K562 (cell line): Measurements from ENCODE around the gene ACSL3. TPM values are rescaled to one million over a fixed set of nuclear protein-coding genes. Genes with fewer than 3 reads are reported as not detected.

Source experiments
- ATAC-seq: fragments of 200-7000 bp; cut with Tn5 transposase; 3 replicates; pipeline ENCODE4 v1.9.1; 2020; ENCODE audit warnings: moderate library complexity
- BruUV-seq: library from RNA; stranded (reverse); fragments of 400-500 nt; replicated peaks from 2 replicates; lab custom pipeline; 2021; lab: Mats Ljungman, UMichigan
- CTCF ChIA-PET: fragments of 300-600 bp; formaldehyde crosslinking; extraction: SDS; loops from one replicate; lab custom pipeline; 2021; ENCODE audit warnings: low intra/inter-chr PET ratio; lab: Yijun Ruan, JAX
- POLR2A ChIA-PET: fragments of 300-600, 350-650 bp; sonication (Branson Sonifier 250); formaldehyde crosslinking; extraction: SDS; loops from one replicate; lab custom pipeline; 2021; ENCODE audit warnings: antibody characterized with exemption, inconsistent platforms; lab: Yijun Ruan, JAX
- DNase-seq, 4 experiments: peaks; one replicate each; pipeline versions ENCODE4 v3.0.0 to v3.0.0-alpha.2; 2011 to 2018; ENCODE audit warnings: low spot score in 3 of 4, mixed read lengths in 3 of 4; ENCODE audit errors: extremely low read depth in 1 of 4
- FAIRE-seq: peaks from 2 replicates; lab custom pipeline; 2011; peaks lifted over from hg19 to GRCh38; lab: Jason Lieb, UNC
- H2AFZ ChIP-seq: 2 replicates; pipeline ENCODE4 v1.6.0; 2011; ENCODE audit warnings: low read depth, low read length, control low read depth, inconsistent platforms
- H3K27ac ChIP-seq: fragments of 200-600 bp; 3 replicates; pipeline ENCODE4 v1.8.0; 2011; ENCODE audit warnings: low read depth, mild to moderate bottlenecking, control low read depth, inconsistent platforms, low read length, moderate library complexity, mixed read lengths; ENCODE audit errors: extremely low read depth
- H3K27me3 ChIP-seq, 2 experiments: fragments of 300-600 bp in 1 of 2; 2 replicates in 1 of 2; 3 replicates in 1 of 2; pipeline versions ENCODE4 v1.6.0 to v1.8.0; 2011; ENCODE audit warnings: inconsistent platforms in 2 of 2, low read length in 2 of 2, mild to moderate bottlenecking in 1 of 2, mixed read lengths in 1 of 2, moderate library complexity in 1 of 2; ENCODE audit not compliant: control insufficient read depth in 2 of 2, insufficient read depth in 2 of 2
- H3K36me3 ChIP-seq: fragments of 300-600 bp; 3 replicates; pipeline ENCODE4 v1.8.0; 2011; ENCODE audit warnings: mild to moderate bottlenecking, low read length, inconsistent platforms; ENCODE audit not compliant: control insufficient read depth, insufficient read depth
- H3K4me1 ChIP-seq, 2 experiments: fragments of 200-600 bp in 1 of 2; replicated peaks in 1 of 2; 2 replicates in 1 of 2; 3 replicates in 1 of 2; pipeline versions ENCODE4 v1.5.1 to v1.8.0; 2011; ENCODE audit warnings: inconsistent platforms in 2 of 2, low read length in 2 of 2, mild to moderate bottlenecking in 1 of 2, mixed read lengths in 1 of 2, moderate library complexity in 1 of 2; ENCODE audit not compliant: control insufficient read depth in 2 of 2, insufficient read depth in 2 of 2
- H3K4me2 ChIP-seq: 2 replicates; pipeline ENCODE4 v1.6.1; 2011; ENCODE audit warnings: low read length, control low read depth, inconsistent platforms, mixed read lengths; ENCODE audit not compliant: insufficient read depth
- H3K4me3 ChIP-seq: fragments of 200-600 bp; sonication (generic), shearing (Covaris generic); 2 replicates; pipeline ENCODE4 v1.5.1; 2016; ENCODE audit warnings: control low read depth, inconsistent platforms
- H3K79me2 ChIP-seq: fragments of 200-600 bp; 3 replicates; pipeline ENCODE4 v1.8.0; 2011; ENCODE audit warnings: low read length, inconsistent platforms; ENCODE audit not compliant: control insufficient read depth, insufficient read depth
- H3K9ac ChIP-seq, 2 experiments: 2 replicates each; pipeline versions ENCODE4 v1.6.0 to v1.6.1; 2011; ENCODE audit warnings: low read depth in 2 of 2, low read length in 2 of 2, control low read depth in 1 of 2, inconsistent platforms in 1 of 2, mild to moderate bottlenecking in 1 of 2, mixed read lengths in 1 of 2; ENCODE audit not compliant: insufficient read depth in 1 of 2
- H3K9me1 ChIP-seq: one replicate; pipeline ENCODE4 v1.6.0; 2011; ENCODE audit warnings: inconsistent platforms, mild to moderate bottlenecking, low read length, moderate library complexity; ENCODE audit not compliant: control insufficient read depth, insufficient read depth
- H3K9me3 ChIP-seq: replicated peaks from 2 replicates; pipeline ENCODE4 v1.5.1; 2011; ENCODE audit warnings: low read depth, low read length, inconsistent platforms; ENCODE audit not compliant: control insufficient read depth, insufficient read depth
- H4K20me1 ChIP-seq: replicated peaks from 2 replicates; pipeline ENCODE4 v1.6.1; 2011; ENCODE audit warnings: low read length, inconsistent platforms, mixed read lengths; ENCODE audit not compliant: control insufficient read depth, insufficient read depth
- CEBPB ChIP-seq: fragments of 450-650 bp; IDR thresholded peaks from 2 replicates; pipeline ENCODE4 v1.6.1; 2016; ENCODE audit warnings: missing genetic modification characterization, missing compliant biosample characterization
- CEBPG ChIP-seq, 3 experiments: fragments of 200-800 bp in 1 of 3; sonication (Bioruptor generic) in 1 of 3; sonication (generic) in 1 of 3; formaldehyde crosslinking in 1 of 3; IDR thresholded peaks in 2 of 3; conservative IDR thresholded peaks in 1 of 3; 2 replicates each; pipeline versions ENCODE4 v1.6.1 to v1.8.0; 2016 to 2022; ENCODE audit warnings: missing compliant biosample characterization in 2 of 3, missing genetic modification characterization in 2 of 3, mild to moderate bottlenecking in 1 of 3, missing genetic modification reagents in 1 of 3
- ILK ChIP-seq: fragments of 450-650 bp; IDR thresholded peaks from 2 replicates; pipeline ENCODE4 v1.6.1; 2016; ENCODE audit warnings: missing genetic modification characterization, low read depth, mild to moderate bottlenecking, missing compliant biosample characterization, moderate library complexity, borderline replicate concordance
- PURB ChIP-seq: sonication (generic); formaldehyde crosslinking; IDR thresholded peaks from 2 replicates; pipeline ENCODE4 v1.9.0; 2021; ENCODE audit warnings: low read depth, mild to moderate bottlenecking, missing genetic modification reagents
- WGBS: fragments of 100-300 bp; shearing (Covaris generic); methylation state at CpG from one replicate; pipeline ENCODE4 v1.1.6; 2016; ENCODE audit warnings: low coverage, mixed read lengths; ENCODE audit not compliant: insufficient coverage; ENCODE audit errors: missing lambda C conversion rate; 5-methylcytosine and 5-hydroxymethylcytosine counted together
- in situ Hi-C: fragments of 300-500 bp; cut with MboI; formaldehyde crosslinking; loops from 4 replicates; pipeline ENCODE4 v1.15.0; 2018; ENCODE audit warnings: inconsistent platforms, mixed read lengths
- intact Hi-C: fragments of 100-400 bp; cut with micrococcal nuclease; formaldehyde crosslinking; loops from 2 replicates; pipeline ENCODE4 v1.14.2; 2022
- polyA plus RNA-seq, 8 experiments: library from polyadenylated mRNA; depleted of rRNA in 4 of 8; stranded (reverse) in 5 of 8; unstranded in 3 of 8; fragments of >200 nt; fragmentation: Nextera tagmentation in 2 of 8; fragmentation: Illumina TruSeq in 1 of 8; extraction: Ambion mirVana in 2 of 8; extraction: Trizol in 1 of 8; gene quantifications; 2 replicates each; pipeline versions ENCODE4 v1.2.1 to v1.2.3, GENCODE V29; 2011 to 2014; ENCODE audit warnings: inconsistent platforms in 1 of 8, missing spikeins in 1 of 8
- total RNA-seq, 7 experiments: library from RNA; depleted of rRNA in 6 of 7; stranded (reverse); fragments of >200 nt in 6 of 7; fragmentation: Illumina TruSeq in 2 of 7; extraction: Trizol in 2 of 7; gene quantifications; 2 replicates each; pipeline versions ENCODE4 v1.2.1 to v1.2.3, GENCODE V29; 2011 to 2021; ENCODE audit warnings: low replicate concordance in 1 of 7

Gene ACSL3
- total and polyA plus RNA-seq, 9 of the 15 experiments (the other 6 are each of a cell fraction or from before 2014, with no cell fraction given): 21.3 to 123 (median 85.2) TPM

DNA sequence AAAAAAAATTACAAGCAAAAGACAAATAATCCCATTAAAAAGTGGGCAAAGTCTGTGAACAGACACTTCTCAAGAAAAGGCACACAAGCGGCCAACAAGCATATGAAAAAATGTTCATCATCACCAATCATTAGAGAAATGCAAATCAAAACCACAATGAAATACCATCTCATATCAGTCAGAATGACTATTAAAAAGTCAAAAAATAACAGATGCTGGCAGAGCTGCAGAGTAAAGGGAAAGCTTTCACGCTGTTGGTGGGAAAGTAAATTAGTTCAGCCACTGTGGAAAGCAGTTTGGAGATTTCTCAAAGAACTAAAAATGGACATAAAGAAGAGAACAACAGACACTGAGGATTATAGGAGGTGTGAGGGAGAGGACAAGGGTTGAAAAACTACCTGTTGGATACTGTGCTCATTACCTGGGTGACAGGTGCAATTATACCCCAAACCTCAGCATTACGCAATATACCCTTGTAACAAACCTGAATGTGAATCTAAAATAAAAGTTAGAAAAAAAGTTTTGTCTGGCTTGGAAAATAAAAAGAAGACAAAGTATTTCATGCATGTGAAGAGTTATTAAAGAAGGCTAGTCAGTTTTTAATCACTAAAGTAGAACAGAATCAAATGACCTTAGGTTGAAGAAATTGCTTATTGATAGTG is 8.7 kb upstream of the ACSL3 start:
- Histone ChIP-seq H2AFZ (no peak overlapping the region), H3K4me2 (no peak overlapping the region), H4K20me1 (no peaks in the 10 kb centered on the region), H3K27ac (no peak overlapping the region), H3K79me2 (no peaks in the 10 kb centered on the region), H3K9ac (no peak overlapping the region), H3K36me3 (no peaks in the 10 kb centered on the region), H3K9me3 (no peaks in the 10 kb centered on the region), H3K4me1 (peaks cover 2 to 4% of the 10 kb centered on the region in 2 experiments; a peak in 3 of 5 replicates), H3K4me3 (no peak overlapping the region), H3K9me1 (no peaks in the 10 kb centered on the region), H3K27me3 (no peaks in the 10 kb centered on the region)
- no TSS peak for BruUV-seq
- in situ Hi-C loops: no loop called here
- DNase-seq (no peak), FAIRE-seq (peak; percentile 11), ATAC-seq (no peak)
- WGBS: 68% methylated on average over 2 of the region's 3 CpGs
- TF ChIP-seq PURB (CRISPR knock-in tag): no peak
- TF ChIP-seq ILK (tag): no peak
- no peak for TF ChIP-seq CEBPG (CRISPR knock-in tag; IDR thresholded peaks at IDR 0.05)
- peak; percentile 53 to 89; a peak in 3 of 4 replicates for TF ChIP-seq CEBPG (tag; conservative IDR thresholded peaks at IDR 0.05 in 1 of 2, IDR thresholded peaks at IDR 0.05 in 1 of 2)
- peak; percentile 89 for TF ChIP-seq CEBPB (tag)
- CTCF ChIA-PET: no interaction called here
- POLR2A ChIA-PET: no interaction called here
- intact Hi-C loops: no loop called here
